ENCODE measurements around the gene BOD1L2.

The BOD1L2 gene

GRCh38 chr18:57146956-57147636, at the start of gene BOD1L2:
Gene BOD1L2 (plus strand): TSS chr18:57147087. CDS start chr18:57147313, 226 bp downstream.
- H3K36me3 ChIP-seq (ENCODE audit: control insufficient read depth in 1 of 2, insufficient read depth in 2 of 2, low read length in 2 of 2) = no peaks in the 10 kb centered on the region
- no peak within 1 kb of the TSS for H3K4me3 ChIP-seq (ENCODE audit: low read depth in 1 of 2, low read length in 2 of 2)
- H3K27me3 ChIP-seq (ENCODE audit: control insufficient read depth in 1 of 2, insufficient read depth in 2 of 2, low read length in 2 of 2) = no peaks in the 10 kb centered on the region
- no peak within 1 kb of the TSS for H3K9ac ChIP-seq (ENCODE audit: low read depth in 1 of 2, low read length in 2 of 2)
- no peak within 1 kb of the TSS for H3K27ac ChIP-seq (ENCODE audit: low read depth, low read length)
- no peaks in the 10 kb centered on the region for H3K9me3 ChIP-seq (ENCODE audit: control insufficient read depth in 1 of 2, low read length in 2 of 2)
- H3K4me1 ChIP-seq (ENCODE audit: control insufficient read depth in 1 of 2, insufficient read depth in 2 of 2, low read length in 2 of 2) = peaks cover 8 to 11% of the 10 kb centered on the region in 2 donors

- H3K9ac ChIP-seq (ENCODE audit: low read depth in 1 of 2, low read length in 2 of 2) = no peak overlapping the region
- H3K27ac ChIP-seq (ENCODE audit: low read depth, low read length) = no peak overlapping the region
- no peaks in the 10 kb centered on the region for H3K27me3 ChIP-seq (ENCODE audit: control insufficient read depth in 1 of 2, insufficient read depth in 2 of 2, low read length in 2 of 2)
- H3K4me3 ChIP-seq (ENCODE audit: low read depth in 1 of 2, low read length in 2 of 2) = no peak overlapping the region
- no peaks in the 10 kb centered on the region for H3K9me3 ChIP-seq (ENCODE audit: control insufficient read depth in 1 of 2, low read length in 2 of 2)
- H3K36me3 ChIP-seq (ENCODE audit: control insufficient read depth in 1 of 2, insufficient read depth in 2 of 2, low read length in 2 of 2) = no peaks in the 10 kb centered on the region
- H3K4me1 ChIP-seq (ENCODE audit: control insufficient read depth in 1 of 2, insufficient read depth in 2 of 2, low read length in 2 of 2) = no peaks in the 10 kb centered on the region
These were observed 39.6 kb upstream of the BOD1L2 start for GRCh38 chr18:57107140-57107832.

- H3K4me3 ChIP-seq (ENCODE audit: low read depth in 1 of 2, low read length in 2 of 2) = no peak overlapping the region
- H3K27me3 ChIP-seq (ENCODE audit: control insufficient read depth in 1 of 2, insufficient read depth in 2 of 2, low read length in 2 of 2) = no peaks in the 10 kb centered on the region
- no peaks in the 10 kb centered on the region for H3K4me1 ChIP-seq (ENCODE audit: control insufficient read depth in 1 of 2, insufficient read depth in 2 of 2, low read length in 2 of 2)
- H3K36me3 ChIP-seq (ENCODE audit: control insufficient read depth in 1 of 2, insufficient read depth in 2 of 2, low read length in 2 of 2) = no peaks in the 10 kb centered on the region
- H3K9ac ChIP-seq (ENCODE audit: low read depth in 1 of 2, low read length in 2 of 2) = no peak overlapping the region
- H3K27ac ChIP-seq (ENCODE audit: low read depth, low read length) = no peak overlapping the region
- H3K9me3 ChIP-seq (ENCODE audit: control insufficient read depth in 1 of 2, low read length in 2 of 2) = no peaks in the 10 kb centered on the region
These were observed 36.6 kb upstream of the BOD1L2 start for GRCh38 chr18:57110290-57110689.

- no peaks in the 10 kb centered on the region for H3K27me3 ChIP-seq (ENCODE audit: control insufficient read depth in 1 of 2, insufficient read depth in 2 of 2, low read length in 2 of 2)
- no peaks in the 10 kb centered on the region for H3K36me3 ChIP-seq (ENCODE audit: control insufficient read depth in 1 of 2, insufficient read depth in 2 of 2, low read length in 2 of 2)
These were observed 33.0 kb upstream of the BOD1L2 start for GRCh38 chr18:57113799-57114420.

GRCh38 chr18:57116598-57117132, 30.2 kb upstream of the BOD1L2 start:
- Histone ChIP-seq H3K27ac (ENCODE audit: low read depth, low read length) (no peak overlapping the region), H3K9ac (ENCODE audit: low read depth in 1 of 2, low read length in 2 of 2) (no peak overlapping the region), H3K9me3 (ENCODE audit: control insufficient read depth in 1 of 2, low read length in 2 of 2) (no peaks in the 10 kb centered on the region), H3K4me1 (ENCODE audit: control insufficient read depth in 1 of 2, insufficient read depth in 2 of 2, low read length in 2 of 2) (no peaks in the 10 kb centered on the region), H3K4me3 (ENCODE audit: low read depth in 1 of 2, low read length in 2 of 2) (no peak overlapping the region), H3K36me3 (ENCODE audit: control insufficient read depth in 1 of 2, insufficient read depth in 2 of 2, low read length in 2 of 2) (no peaks in the 10 kb centered on the region), H3K27me3 (ENCODE audit: control insufficient read depth in 1 of 2, insufficient read depth in 2 of 2, low read length in 2 of 2) (no peaks in the 10 kb centered on the region)

More at GRCh38 chr18:57113799-57114420, 33.0 kb upstream of the BOD1L2 start:
- Histone ChIP-seq H3K9ac (ENCODE audit: low read depth in 1 of 2, low read length in 2 of 2) (no peak overlapping the region), H3K4me3 (ENCODE audit: low read depth in 1 of 2, low read length in 2 of 2) (no peak overlapping the region), H3K9me3 (ENCODE audit: control insufficient read depth in 1 of 2, low read length in 2 of 2) (no peaks in the 10 kb centered on the region), H3K27ac (ENCODE audit: low read depth, low read length) (no peak overlapping the region), H3K4me1 (ENCODE audit: control insufficient read depth in 1 of 2, insufficient read depth in 2 of 2, low read length in 2 of 2) (no peaks in the 10 kb centered on the region)

- no peaks in the 10 kb centered on the region for H3K9me3 ChIP-seq (ENCODE audit: control insufficient read depth in 1 of 2, low read length in 2 of 2)
- H3K4me3 ChIP-seq (ENCODE audit: low read depth in 1 of 2, low read length in 2 of 2) = no peak overlapping the region
- H3K4me1 ChIP-seq (ENCODE audit: control insufficient read depth in 1 of 2, insufficient read depth in 2 of 2, low read length in 2 of 2) = no peaks in the 10 kb centered on the region
- H3K9ac ChIP-seq (ENCODE audit: low read depth in 1 of 2, low read length in 2 of 2) = no peak overlapping the region
- H3K27me3 ChIP-seq (ENCODE audit: control insufficient read depth in 1 of 2, insufficient read depth in 2 of 2, low read length in 2 of 2) = no peaks in the 10 kb centered on the region
- no peak overlapping the region for H3K27ac ChIP-seq (ENCODE audit: low read depth, low read length)
- H3K36me3 ChIP-seq (ENCODE audit: control insufficient read depth in 1 of 2, insufficient read depth in 2 of 2, low read length in 2 of 2) = no peaks in the 10 kb centered on the region
These were observed 25.3 kb upstream of the BOD1L2 start for GRCh38 chr18:57121542-57122112.

GRCh38 chr18:57122936-57123510, 23.9 kb upstream of the BOD1L2 start:
- Histone ChIP-seq H3K27me3 (ENCODE audit: control insufficient read depth in 1 of 2, insufficient read depth in 2 of 2, low read length in 2 of 2) (no peaks in the 10 kb centered on the region), H3K4me3 (ENCODE audit: low read depth in 1 of 2, low read length in 2 of 2) (no peak overlapping the region), H3K36me3 (ENCODE audit: control insufficient read depth in 1 of 2, insufficient read depth in 2 of 2, low read length in 2 of 2) (no peaks in the 10 kb centered on the region), H3K4me1 (ENCODE audit: control insufficient read depth in 1 of 2, insufficient read depth in 2 of 2, low read length in 2 of 2) (no peaks in the 10 kb centered on the region), H3K9ac (ENCODE audit: low read depth in 1 of 2, low read length in 2 of 2) (no peak overlapping the region), H3K9me3 (ENCODE audit: control insufficient read depth in 1 of 2, low read length in 2 of 2) (no peaks in the 10 kb centered on the region), H3K27ac (ENCODE audit: low read depth, low read length) (no peak overlapping the region)

- H3K36me3 ChIP-seq (ENCODE audit: control insufficient read depth in 1 of 2, insufficient read depth in 2 of 2, low read length in 2 of 2) = no peaks in the 10 kb centered on the region
- H3K27me3 ChIP-seq (ENCODE audit: control insufficient read depth in 1 of 2, insufficient read depth in 2 of 2, low read length in 2 of 2) = no peaks in the 10 kb centered on the region
- no peak overlapping the region for H3K27ac ChIP-seq (ENCODE audit: low read depth, low read length)
- H3K9me3 ChIP-seq (ENCODE audit: control insufficient read depth in 1 of 2, low read length in 2 of 2) = no peaks in the 10 kb centered on the region
- no peak overlapping the region for H3K4me3 ChIP-seq (ENCODE audit: low read depth in 1 of 2, low read length in 2 of 2)
- no peaks in the 10 kb centered on the region for H3K4me1 ChIP-seq (ENCODE audit: control insufficient read depth in 1 of 2, insufficient read depth in 2 of 2, low read length in 2 of 2)
- H3K9ac ChIP-seq (ENCODE audit: low read depth in 1 of 2, low read length in 2 of 2) = no peak overlapping the region
These were observed 21.3 kb upstream of the BOD1L2 start for GRCh38 chr18:57125627-57126026.

- no peak overlapping the region for H3K9ac ChIP-seq (ENCODE audit: low read depth in 1 of 2, low read length in 2 of 2)
- H3K9me3 ChIP-seq (ENCODE audit: control insufficient read depth in 1 of 2, low read length in 2 of 2) = no peaks in the 10 kb centered on the region
- no peaks in the 10 kb centered on the region for H3K27me3 ChIP-seq (ENCODE audit: control insufficient read depth in 1 of 2, insufficient read depth in 2 of 2, low read length in 2 of 2)
- no peak overlapping the region for H3K27ac ChIP-seq (ENCODE audit: low read depth, low read length)
- H3K4me1 ChIP-seq (ENCODE audit: control insufficient read depth in 1 of 2, insufficient read depth in 2 of 2, low read length in 2 of 2) = no peaks in the 10 kb centered on the region
- H3K4me3 ChIP-seq (ENCODE audit: low read depth in 1 of 2, low read length in 2 of 2) = no peak overlapping the region
- no peaks in the 10 kb centered on the region for H3K36me3 ChIP-seq (ENCODE audit: control insufficient read depth in 1 of 2, insufficient read depth in 2 of 2, low read length in 2 of 2)
These were observed 18.5 kb upstream of the BOD1L2 start for GRCh38 chr18:57128220-57128932.
